ENCODE data around the gene TGFA.

DNA sequence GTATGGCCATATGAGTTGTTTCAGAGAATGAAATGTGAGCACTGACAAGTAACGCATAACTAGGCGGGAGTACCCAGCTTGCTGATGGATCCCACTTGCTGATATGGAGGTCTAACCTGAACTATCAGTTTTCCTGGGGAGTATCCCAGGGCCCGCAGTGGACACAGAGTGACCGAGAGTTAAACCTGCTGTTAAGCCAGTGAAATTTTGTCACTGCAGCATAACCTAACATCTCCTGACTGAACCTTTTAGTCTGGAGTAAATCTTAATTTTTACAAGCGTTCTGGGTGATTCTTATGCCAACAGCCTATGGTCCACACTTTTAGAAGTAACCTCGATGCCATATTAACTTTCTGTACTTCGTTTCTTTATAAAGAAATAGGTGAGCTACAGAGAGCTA lies 54.4 kb downstream of the TGFA start:
- no peak for TF ChIP-seq CTCF (tag by site-specific recombination; IDR thresholded peaks at IDR 0.05)
- TF ChIP-seq, protein P1, sequence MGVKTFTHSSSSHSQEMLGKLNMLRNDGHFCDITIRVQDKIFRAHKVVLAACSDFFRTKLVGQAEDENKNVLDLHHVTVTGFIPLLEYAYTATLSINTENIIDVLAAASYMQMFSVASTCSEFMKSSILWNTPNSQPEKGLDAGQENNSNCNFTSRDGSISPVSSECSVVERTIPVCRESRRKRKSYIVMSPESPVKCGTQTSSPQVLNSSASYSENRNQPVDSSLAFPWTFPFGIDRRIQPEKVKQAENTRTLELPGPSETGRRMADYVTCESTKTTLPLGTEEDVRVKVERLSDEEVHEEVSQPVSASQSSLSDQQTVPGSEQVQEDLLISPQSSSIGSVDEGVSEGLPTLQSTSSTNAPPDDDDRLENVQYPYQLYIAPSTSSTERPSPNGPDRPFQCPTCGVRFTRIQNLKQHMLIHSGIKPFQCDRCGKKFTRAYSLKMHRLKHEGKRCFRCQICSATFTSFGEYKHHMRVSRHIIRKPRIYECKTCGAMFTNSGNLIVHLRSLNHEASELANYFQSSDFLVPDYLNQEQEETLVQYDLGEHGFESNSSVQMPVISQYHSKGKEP (tag by site-specific recombination; IDR thresholded peaks at IDR 0.05), result no peak

All from HEK293 (cell line).